HG03139 (cell line): Measurements from ENCODE around the gene SLPI.

Experiments used
- ATAC-seq: cut with Tn5 transposase; IDR thresholded peaks from one replicate; pipeline ENCODE4 v1.9.1; 2021; ENCODE audit not compliant: unreplicated experiment

Gene SLPI

GRCh38 chr20:45275338-45275737, 21.0 kb upstream of the SLPI start:
- no peak for ATAC-seq

- ATAC-seq, result no peak
Measured at GRCh38 chr20:45269754-45270270, 15.4 kb upstream of the SLPI start.

- no peak for ATAC-seq
Measured at GRCh38 chr20:45269056-45269455, 14.7 kb upstream of the SLPI start.

- no peak for ATAC-seq
Measured at GRCh38 chr20:45268531-45268930, 14.2 kb upstream of the SLPI start.

- ATAC-seq, result no peak
Measured at GRCh38 chr20:45266977-45267376, 12.6 kb upstream of the SLPI start.

- ATAC-seq, result no peak
Measured at GRCh38 chr20:45263556-45264266, 9.3 kb upstream of the SLPI start.

GRCh38 chr20:45258664-45259063, 4.3 kb upstream of the SLPI start:
- no peak for ATAC-seq

- no peak for ATAC-seq
Measured at GRCh38 chr20:45258259-45258658, 3.9 kb upstream of the SLPI start.

- no peak for ATAC-seq
Measured at GRCh38 chr20:45257711-45258110, 3.3 kb upstream of the SLPI start.

- ATAC-seq, result no peak
Measured at GRCh38 chr20:45257161-45257560, 2.8 kb upstream of the SLPI start.

- ATAC-seq, result no peak
Measured at GRCh38 chr20:45253261-45253660, 1.1 kb downstream of the SLPI start.

GRCh38 chr20:45251884-45252560, 2.3 kb downstream of the SLPI start:
- no peak for ATAC-seq

- ATAC-seq, result no peak
Measured at GRCh38 chr20:45248609-45249008, 5.8 kb downstream of the SLPI start.

- ATAC-seq, result no peak
Measured at GRCh38 chr20:45247865-45248264, 6.5 kb downstream of the SLPI start.

GRCh38 chr20:45246109-45246508, 8.3 kb downstream of the SLPI start:
- no peak for ATAC-seq

GRCh38 chr20:45238139-45238538, 16.2 kb downstream of the SLPI start:
- no peak for ATAC-seq

- ATAC-seq, result no peak
Measured at GRCh38 chr20:45235995-45236394, 18.4 kb downstream of the SLPI start.

GRCh38 chr20:45230631-45231030, 23.7 kb downstream of the SLPI start:
- ATAC-seq, result no peak

- no peak for ATAC-seq
Measured at GRCh38 chr20:45229264-45230056, 24.9 kb downstream of the SLPI start.

- ATAC-seq, result no peak
Measured at GRCh38 chr20:45226287-45226686, 28.1 kb downstream of the SLPI start.

GRCh38 chr20:45223136-45223535, 31.2 kb downstream of the SLPI start:
- ATAC-seq, result no peak

GRCh38 chr20:45221076-45221475, 33.3 kb downstream of the SLPI start, which contains the start of gene SEMG2:
TSS of gene SEMG2 (plus strand) at chr20:45221373. CDS start at chr20:45221390, 17 bp downstream.
- ATAC-seq, result no peak
